ENCODE results near the gene SAMD14. TPM values are rescaled to one million over a fixed set of nuclear protein-coding genes. Genes with fewer than 3 reads are reported as not detected.
"Not testable (repeated sequence)": the region's sequence is repeated elsewhere in the genome, so short reads cannot be mapped to it uniquely, and the experiment has no call there.

SAMD14 gene
- total RNA-seq, 1 donor from 2014 or later: 1.0 TPM

DNA sequence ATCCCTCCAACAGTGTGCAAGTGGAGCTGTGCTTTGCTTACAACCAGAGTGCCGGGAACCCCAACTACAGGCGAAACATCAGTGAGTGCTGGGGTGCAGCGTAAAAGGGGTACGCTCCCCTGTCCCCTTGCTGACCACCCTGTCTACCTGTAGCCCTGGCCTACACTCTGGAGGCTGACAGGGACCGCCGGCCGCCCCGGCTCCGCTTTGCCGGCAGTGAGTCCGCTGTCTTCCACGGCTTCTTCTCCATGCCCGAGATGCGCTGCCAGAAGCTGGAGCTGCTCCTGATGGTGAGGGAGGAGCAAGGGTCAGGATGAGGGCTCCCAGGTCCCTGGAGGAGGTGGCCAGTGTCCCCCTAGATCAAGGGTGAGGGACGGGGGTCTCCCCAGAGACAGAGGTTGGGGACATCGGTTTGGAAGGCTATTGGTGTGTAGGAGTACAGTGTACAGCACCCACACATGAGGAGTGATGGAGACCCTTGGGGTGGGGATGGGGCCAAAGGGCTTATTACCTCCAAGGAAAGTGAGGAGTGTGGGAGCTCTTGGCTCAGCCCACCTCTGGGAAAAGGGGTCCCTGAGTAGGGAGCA lies 54.4 kb downstream of the SAMD14 start:
- DNase-seq: no peak

DNA sequence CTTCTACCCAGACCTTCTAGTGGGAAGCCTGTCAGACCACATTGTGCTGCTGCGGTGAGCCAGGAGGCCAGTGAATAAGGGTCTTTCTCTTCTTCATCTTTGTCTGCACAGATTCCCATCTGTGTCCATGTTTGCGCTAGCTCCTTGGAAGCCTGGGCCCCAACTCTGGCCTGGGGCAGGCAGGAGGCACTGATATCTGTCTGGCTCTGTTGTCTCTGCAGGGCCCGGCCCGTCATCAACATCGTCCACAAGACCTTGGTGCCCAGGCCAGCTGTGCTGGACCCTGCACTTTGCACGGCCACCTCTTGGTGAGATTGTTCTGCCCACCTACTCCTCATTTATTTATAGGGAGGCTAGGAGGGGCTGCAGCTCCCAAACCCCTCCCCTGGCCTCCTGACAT lies 55.7 kb downstream of the SAMD14 start:
- no peak for DNase-seq

DNA sequence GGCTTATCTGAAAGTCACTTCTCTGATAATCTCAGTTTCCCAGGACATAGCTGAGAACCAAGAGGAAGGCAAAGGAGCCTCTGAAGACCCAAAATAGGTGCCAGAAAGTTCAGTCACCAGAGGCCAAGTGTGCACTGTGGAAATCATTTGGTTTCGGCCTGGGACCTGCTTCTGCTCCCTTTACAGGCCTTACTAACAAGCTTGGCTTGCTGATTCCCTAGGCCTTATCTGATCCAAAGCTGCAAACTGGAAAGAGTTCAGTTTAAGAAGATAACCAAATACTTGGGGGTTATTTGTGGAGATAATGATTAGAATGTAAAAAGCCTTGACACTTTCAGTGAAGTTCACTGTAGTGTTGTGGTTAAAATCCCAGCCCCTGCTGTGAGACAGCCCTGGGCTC lies 57.0 kb downstream of the SAMD14 start:
- DNase-seq: no peak

DNA sequence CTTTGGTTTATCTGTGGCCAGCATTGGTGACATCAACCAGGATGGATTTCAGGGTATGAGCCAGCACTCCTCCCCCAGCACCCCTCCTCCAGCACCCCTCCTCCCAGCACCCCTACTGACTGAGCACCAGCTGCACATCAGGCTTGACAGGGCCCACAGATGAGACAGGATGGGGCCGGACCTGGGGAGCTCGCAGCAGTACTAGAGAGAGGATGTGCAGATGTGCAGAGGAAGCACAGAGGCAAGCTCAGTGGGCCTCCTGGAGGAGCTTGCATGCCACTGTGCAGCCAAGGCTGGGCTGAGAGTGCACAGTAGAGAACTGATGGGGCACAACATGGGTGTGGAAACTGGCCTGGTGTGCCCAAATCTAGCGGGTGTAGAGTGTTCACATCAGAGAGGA lies 57.8 kb downstream of the SAMD14 start:
- DNase-seq: no peak

DNA sequence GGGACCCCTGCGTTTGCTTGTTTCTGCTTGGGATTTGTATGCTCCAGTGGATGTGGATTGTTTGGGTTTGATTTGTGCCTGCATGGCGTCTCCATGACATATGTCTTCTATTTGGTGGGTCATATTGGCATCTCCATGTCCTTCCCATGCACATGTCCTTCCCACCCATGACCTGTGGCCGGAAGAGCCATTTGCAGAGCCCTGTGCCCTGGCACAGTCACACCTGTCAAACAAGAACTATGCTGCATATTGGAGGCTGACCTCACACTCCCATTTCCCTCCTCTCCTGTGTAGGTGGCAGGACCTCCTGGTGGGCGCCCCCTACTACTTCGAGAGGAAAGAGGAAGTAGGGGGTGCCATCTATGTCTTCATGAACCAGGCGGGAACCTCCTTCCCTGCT lies 58.3 kb downstream of the SAMD14 start:
- DNase-seq: no peak

DNA sequence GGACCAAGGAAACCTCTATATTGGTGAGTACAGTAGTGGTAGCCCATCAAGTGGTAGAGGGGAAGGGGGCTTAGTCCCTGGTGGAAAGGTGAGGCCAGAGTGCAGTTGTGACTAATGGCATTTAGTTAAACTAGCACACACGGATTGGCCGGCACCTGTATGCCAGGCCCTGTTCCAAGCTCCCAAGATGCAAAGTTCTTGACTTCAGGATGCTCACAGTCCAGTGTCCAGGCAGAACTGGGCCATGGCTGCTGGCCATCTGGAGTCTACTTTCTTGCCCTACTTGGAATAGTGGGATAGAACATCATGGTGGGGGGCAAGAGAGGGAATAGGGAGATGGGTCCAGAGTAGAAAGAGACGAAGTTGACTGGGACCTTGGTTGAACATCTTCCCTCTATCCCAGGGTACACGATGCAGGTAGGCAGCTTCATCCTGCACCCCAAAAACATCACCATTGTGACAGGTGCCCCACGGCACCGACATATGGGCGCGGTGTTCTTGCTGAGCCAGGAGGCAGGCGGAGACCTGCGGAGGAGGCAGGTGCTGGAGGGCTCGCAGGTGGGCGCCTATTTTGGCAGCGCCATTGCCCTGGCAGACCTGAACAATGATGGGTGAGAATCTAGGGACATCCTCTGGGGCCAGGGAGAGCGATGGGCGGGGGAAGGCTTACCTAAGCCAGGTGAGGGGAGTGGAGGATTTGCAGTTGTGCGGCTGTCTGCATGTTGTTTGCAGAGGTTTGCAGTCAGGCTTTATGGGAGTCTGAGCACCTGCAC lies 58.9 kb downstream of the SAMD14 start:
- no peak for DNase-seq

DNA sequence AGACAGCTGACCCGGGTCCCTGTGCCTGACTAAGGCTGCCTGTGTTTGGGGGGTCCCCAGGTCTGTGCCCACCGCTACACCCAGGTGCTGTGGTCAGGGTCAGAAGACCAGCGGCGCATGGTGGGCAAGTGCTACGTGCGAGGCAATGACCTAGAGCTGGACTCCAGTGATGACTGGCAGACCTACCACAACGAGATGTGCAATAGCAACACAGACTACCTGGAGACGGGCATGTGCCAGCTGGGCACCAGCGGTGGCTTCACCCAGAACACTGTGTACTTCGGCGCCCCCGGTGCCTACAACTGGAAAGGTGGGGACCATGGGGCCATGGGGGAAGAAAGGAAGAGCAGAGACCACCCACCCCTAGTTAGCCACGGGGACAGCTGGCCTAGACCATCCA lies 62.0 kb downstream of the SAMD14 start:
- DNase-seq: no peak

DNA sequence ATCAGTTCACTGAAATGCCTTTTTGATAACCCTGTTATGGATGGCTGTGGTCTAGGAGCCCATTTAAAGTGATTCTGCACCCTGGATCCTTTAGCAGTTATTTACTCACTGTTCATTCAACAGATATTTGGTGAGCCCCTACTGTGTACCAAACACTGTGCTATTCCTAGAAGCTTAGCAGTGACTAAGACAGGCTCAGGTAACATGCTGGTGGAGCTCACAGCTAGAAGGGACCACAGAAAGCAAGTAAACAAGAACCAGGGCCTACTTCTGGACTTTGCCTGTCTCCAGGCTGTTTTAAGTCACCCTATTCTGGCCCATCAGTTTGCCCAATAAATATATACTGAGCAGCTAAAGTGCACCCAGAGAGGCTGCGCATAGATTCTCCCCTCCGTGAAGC lies 63.0 kb downstream of the SAMD14 start:
- DNase-seq: no peak

DNA sequence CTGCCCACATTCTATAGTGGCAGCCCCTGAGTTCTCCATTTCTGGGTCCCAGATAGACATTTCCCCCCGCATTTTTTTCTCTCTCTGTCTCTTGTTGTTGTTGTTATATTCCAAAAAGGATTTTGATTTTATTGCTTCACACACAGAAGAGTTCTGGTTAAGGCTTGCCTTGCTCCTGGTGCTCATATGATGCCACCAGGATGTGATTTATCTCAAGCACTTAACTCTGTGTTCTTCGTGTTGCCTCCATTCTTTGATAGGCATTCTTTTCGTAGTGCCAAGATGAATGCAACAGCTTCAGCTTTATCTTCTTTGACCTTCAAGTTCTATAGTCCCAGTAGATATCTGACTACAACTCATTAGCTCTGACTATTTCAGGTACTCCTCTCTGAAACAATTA lies 64.9 kb downstream of the SAMD14 start:
- no peak for DNase-seq

DNA sequence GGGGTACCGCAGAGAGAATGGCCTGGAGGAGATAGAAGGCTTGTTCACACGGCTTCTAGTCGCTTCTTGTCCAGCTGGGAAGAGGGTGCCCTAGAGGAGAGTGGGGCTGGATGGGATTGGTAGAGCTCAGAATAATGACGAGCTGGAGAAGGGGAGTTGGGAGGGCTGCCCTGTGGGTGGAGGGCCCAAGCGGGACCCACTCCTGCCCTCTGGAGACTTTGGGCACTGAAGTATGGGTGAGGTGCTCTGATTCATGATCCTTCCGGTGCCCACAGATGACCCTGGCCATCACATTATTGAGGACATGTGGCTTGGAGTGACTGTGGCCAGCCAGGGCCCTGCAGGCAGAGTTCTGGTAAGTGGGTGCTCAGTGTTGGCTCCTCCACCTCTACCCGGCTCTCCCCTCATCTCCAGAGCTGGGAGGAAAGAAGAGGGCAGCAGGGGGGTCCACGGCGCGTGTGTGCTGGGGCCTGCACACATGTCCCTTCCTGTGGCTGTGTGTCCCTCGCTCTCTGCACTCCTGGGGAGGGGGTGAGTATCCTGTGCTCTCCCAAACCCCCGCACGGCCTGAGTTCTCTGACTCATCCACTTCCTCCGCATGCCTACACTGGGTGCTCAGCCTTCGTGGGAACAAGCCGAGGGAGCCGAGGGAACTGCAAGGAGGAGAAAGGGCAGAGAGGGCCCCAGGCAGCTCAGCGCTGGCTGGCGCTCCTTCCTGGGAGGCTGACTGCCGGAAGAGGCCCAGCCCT lies 65.5 kb downstream of the SAMD14 start:
- no peak for DNase-seq

DNA sequence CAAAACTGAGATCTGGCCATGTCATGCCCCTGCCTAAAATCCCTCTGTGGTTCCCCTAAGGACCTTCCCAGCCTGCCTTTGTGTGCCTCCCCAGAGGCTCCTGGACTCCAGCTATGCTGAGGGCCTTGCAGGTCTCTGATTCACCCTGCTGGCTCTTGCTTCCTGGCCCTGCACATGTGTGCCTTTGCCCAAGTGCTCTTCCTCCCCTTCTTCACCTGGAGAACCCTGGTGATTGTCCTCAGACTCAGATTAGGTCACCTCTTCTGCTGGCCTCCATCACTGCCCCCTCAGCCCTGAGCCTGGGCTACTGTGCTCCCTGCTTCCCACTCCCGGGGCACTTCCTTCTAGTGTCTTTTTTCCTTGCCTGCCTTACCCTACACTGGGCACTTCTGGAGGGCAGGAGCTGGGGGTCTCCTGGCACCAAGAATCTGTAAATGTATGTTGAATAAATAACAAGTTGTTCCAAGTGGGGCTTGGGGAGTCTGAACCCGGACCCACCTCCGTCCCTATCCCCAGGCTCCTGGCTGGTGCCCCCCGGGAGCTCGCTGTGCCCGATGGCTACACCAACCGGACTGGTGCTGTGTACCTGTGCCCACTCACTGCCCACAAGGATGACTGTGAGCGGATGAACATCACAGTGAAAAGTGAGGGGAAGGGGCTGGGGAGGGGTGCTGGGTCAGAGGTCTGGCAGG lies 66.3 kb downstream of the SAMD14 start:
- no peak for DNase-seq

DNA sequence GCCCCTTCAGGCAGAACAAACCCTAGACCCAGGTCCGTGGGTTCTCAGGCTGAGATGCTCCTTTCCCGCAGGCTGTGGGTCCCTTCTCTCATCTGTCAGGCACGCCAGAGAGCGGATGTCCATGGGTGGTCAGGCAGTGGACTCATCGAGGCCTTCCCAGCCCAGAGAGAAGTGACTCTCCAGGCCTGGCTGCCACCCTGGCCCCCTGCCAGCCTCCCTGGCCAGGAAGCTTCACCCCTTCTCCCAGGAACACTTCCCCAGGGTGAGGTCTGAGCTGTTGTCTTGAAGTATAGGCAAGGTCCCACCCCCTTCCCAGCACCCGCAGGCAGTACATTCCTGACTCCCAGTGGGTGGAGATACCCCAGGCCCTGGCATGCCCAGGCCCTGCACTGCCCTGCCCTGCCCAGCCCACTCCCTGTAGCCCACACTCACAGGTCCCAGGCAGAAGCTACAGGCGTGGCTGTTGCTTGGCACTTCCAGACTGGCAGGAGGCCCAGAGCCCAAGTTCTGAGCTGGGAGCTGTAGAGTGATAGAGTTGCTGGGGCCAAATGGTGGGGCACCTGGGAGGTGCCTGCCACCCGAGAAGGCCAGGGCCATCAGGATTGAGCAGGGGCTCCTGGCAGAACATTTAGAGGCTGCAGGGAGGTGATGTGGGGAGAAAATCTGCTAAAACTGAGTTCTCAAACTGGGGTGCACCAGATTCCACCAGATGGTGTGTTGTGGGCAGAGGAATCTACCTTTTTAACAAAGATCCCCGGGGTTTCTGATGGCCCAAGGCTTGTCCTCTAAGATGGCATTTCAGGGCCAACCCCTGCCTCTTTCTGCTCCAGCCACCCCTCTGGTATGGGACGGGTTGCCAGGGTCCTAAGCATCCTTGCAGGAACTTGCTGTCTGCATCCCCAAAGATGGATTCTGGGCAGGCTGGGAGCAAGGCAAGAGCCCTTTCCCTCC lies 67.4 kb downstream of the SAMD14 start:
- peak; percentile 90 for DNase-seq

DNA sequence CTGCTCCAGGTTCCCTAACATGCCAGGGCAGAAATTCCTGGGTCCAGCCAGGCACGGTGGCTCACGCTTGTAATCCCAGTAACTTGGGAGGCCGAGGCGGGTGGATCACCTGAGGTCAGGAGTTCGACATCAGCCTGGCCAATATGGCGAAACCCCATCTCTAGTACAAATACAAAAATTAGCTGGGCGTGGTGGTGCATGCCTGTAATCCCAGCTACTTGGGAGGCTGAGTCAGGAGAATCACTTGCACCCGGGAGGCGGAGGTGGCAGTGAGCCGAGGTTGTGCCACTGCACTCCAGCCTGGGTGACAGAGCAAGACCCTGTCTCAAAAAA lies 68.3 kb downstream of the SAMD14 start:
- not testable (repeated sequence) for DNase-seq

DNA sequence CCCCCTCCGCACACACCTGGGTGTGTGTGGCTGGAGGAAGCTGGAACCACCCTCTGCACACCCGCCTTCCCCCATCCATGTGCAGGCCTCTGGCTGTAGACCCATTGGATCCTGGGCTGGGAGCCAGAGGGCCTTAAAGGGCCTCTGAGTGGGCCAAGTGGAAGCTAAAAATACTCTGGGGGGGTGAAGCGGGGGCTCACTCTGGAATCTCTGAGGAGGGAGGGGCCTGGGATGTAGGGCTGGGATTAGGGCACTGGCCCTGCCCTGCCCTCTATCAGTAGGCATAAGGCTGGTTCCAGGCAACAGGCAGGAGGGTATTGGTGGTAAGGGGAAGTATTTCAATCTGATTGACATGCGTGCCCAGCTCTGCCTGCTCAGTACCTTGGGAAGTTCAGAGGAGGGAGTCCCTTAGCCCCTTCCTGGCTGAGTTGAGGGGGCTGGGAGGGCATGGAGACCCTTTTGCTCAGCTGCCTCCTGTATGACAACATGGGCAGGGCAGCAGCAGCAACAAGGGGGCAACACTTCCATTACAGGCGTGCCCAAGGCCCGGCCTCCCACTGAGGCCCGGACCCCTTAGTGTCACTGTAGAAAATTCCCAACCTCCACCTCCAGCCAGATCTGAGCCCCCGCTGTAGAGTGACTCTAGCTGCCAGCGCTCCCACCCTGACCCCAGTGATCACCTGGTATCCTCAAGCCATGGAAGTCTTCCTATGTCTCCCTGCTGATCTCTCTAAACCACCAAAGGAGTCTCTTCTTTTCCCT lies 68.8 kb downstream of the SAMD14 start:
- DNase-seq: peak; percentile 96

Other genes starting within 250 kb of the SAMD14 start
- 1.2 TPM for gene DLX4, start 161.0 kb downstream of the SAMD14 start, total RNA-seq
- gene DLX3, start 134.9 kb downstream of the SAMD14 start, total RNA-seq: 0.82 TPM
- 42.2 TPM for gene ITGA3, start 74.0 kb downstream of the SAMD14 start, total RNA-seq
- 28.2 TPM for gene PDK2, start 34.8 kb downstream of the SAMD14 start, total RNA-seq
- gene PPP1R9B, start 20.5 kb upstream of the SAMD14 start, total RNA-seq: 30.1 TPM
- 148 TPM for gene SGCA, start 35.8 kb upstream of the SAMD14 start, total RNA-seq
- 3,144 TPM for gene COL1A1, start 71.5 kb upstream of the SAMD14 start, total RNA-seq
- gene TMEM92, start 144.3 kb upstream of the SAMD14 start, total RNA-seq: not detected
- gene XYLT2, start 216.0 kb upstream of the SAMD14 start, total RNA-seq: 29.0 TPM
- gene MRPL27, start 243.0 kb upstream of the SAMD14 start, total RNA-seq: 32.2 TPM
- gene EME1, start 243.1 kb upstream of the SAMD14 start, total RNA-seq: 4.3 TPM